KOPT-K1 (cell line): ENCODE measurements around the gene OTOG.

ENCODE experiments used
- H3K27ac ChIP-seq: fragments of 200-600 bp; sonication (generic); 2 replicates; pipeline ENCODE4 v1.5.1; 2016; ENCODE audit warnings: antibody characterized with exemption, mild to moderate bottlenecking, low read depth, low read length; ENCODE audit not compliant: poor library complexity, severe bottlenecking
- H3K36me3 ChIP-seq: fragments of 200-600 bp; sonication (generic); 2 replicates; pipeline ENCODE4 v1.5.1; 2017; ENCODE audit warnings: antibody characterized with exemption, mild to moderate bottlenecking, low read length, moderate library complexity; ENCODE audit not compliant: insufficient read depth
- H3K9me3 ChIP-seq: fragments of 200-600 bp; sonication (generic); 2 replicates; pipeline ENCODE4 v1.5.1; 2017; ENCODE audit warnings: antibody characterized with exemption, low read length, mild to moderate bottlenecking; ENCODE audit not compliant: insufficient read depth, poor library complexity, severe bottlenecking

OTOG gene

GRCh38 chr11:17655682-17656081 is 108.6 kb downstream of the OTOG start:
- peaks cover 13% of the 10 kb centered on the region for H3K9me3 ChIP-seq
- H3K36me3 ChIP-seq = no peaks in the 10 kb centered on the region
- H3K27ac ChIP-seq = no peak overlapping the region

- Histone ChIP-seq H3K36me3 (no peaks in the 10 kb centered on the region), H3K27ac (no peak overlapping the region)
Measured at GRCh38 chr11:17658211-17658610, 111.2 kb downstream of the OTOG start.

GRCh38 chr11:17668166-17668565 is 121.1 kb downstream of the OTOG start:
- H3K27ac ChIP-seq = no peak overlapping the region
- no peaks in the 10 kb centered on the region for H3K36me3 ChIP-seq
- H3K9me3 ChIP-seq = peaks cover 5% of the 10 kb centered on the region

More at GRCh38 chr11:17658211-17658610, 111.2 kb downstream of the OTOG start:
- H3K9me3 ChIP-seq = peaks cover 13% of the 10 kb centered on the region

- Histone ChIP-seq H3K36me3 (no peaks in the 10 kb centered on the region), H3K9me3 (peaks cover 30% of the 10 kb centered on the region), H3K27ac (no peak overlapping the region)
Measured at GRCh38 chr11:17672469-17672868, 125.4 kb downstream of the OTOG start.

GRCh38 chr11:17673951-17674350 is 126.9 kb downstream of the OTOG start:
- H3K9me3 ChIP-seq = peaks cover 34% of the 10 kb centered on the region
- H3K36me3 ChIP-seq = no peaks in the 10 kb centered on the region
- H3K27ac ChIP-seq = no peak overlapping the region

- Histone ChIP-seq H3K27ac (no peak overlapping the region), H3K36me3 (no peaks in the 10 kb centered on the region), H3K9me3 (peaks cover under 1% of the 10 kb centered on the region)
Measured at GRCh38 chr11:17682848-17683247, 135.8 kb downstream of the OTOG start.

GRCh38 chr11:17683377-17684161 is 136.5 kb downstream of the OTOG start:
- H3K36me3 ChIP-seq = no peaks in the 10 kb centered on the region
- H3K27ac ChIP-seq = no peak overlapping the region
- H3K9me3 ChIP-seq = no peaks in the 10 kb centered on the region

- Histone ChIP-seq H3K36me3 (no peaks in the 10 kb centered on the region), H3K27ac (no peak overlapping the region)
Measured at GRCh38 chr11:17684550-17684949, 137.5 kb downstream of the OTOG start.

GRCh38 chr11:17686231-17686980 is 139.3 kb downstream of the OTOG start:
- no peaks in the 10 kb centered on the region for H3K36me3 ChIP-seq
- no peak overlapping the region for H3K27ac ChIP-seq
- H3K9me3 ChIP-seq = no peaks in the 10 kb centered on the region

More at GRCh38 chr11:17684550-17684949, 137.5 kb downstream of the OTOG start:
- no peaks in the 10 kb centered on the region for H3K9me3 ChIP-seq

GRCh38 chr11:17687946-17688670 is 141.0 kb downstream of the OTOG start:
- no peaks in the 10 kb centered on the region for H3K36me3 ChIP-seq
- no peaks in the 10 kb centered on the region for H3K9me3 ChIP-seq
- H3K27ac ChIP-seq = no peak overlapping the region

- Histone ChIP-seq H3K36me3 (no peaks in the 10 kb centered on the region), H3K27ac (no peak overlapping the region), H3K9me3 (no peaks in the 10 kb centered on the region)
Measured at GRCh38 chr11:17691550-17691949, 144.5 kb downstream of the OTOG start.

- no peaks in the 10 kb centered on the region for H3K36me3 ChIP-seq
- no peak overlapping the region for H3K27ac ChIP-seq
- H3K9me3 ChIP-seq = no peaks in the 10 kb centered on the region
Measured at GRCh38 chr11:17691976-17692375, 144.9 kb downstream of the OTOG start.

- no peaks in the 10 kb centered on the region for H3K9me3 ChIP-seq
- H3K36me3 ChIP-seq = no peaks in the 10 kb centered on the region
- no peak overlapping the region for H3K27ac ChIP-seq
Measured at GRCh38 chr11:17692931-17693330, 145.9 kb downstream of the OTOG start.

GRCh38 chr11:17693531-17693930 is 146.5 kb downstream of the OTOG start:
- Histone ChIP-seq H3K27ac (no peak overlapping the region), H3K9me3 (no peaks in the 10 kb centered on the region), H3K36me3 (no peaks in the 10 kb centered on the region)

- H3K9me3 ChIP-seq = no peaks in the 10 kb centered on the region
- H3K36me3 ChIP-seq = no peaks in the 10 kb centered on the region
- H3K27ac ChIP-seq = no peak overlapping the region
Measured at GRCh38 chr11:17694494-17695110, 147.5 kb downstream of the OTOG start.
